ENCODE measurements around the gene PCAT6.
"Not testable (repeated sequence)": the region's sequence is repeated elsewhere in the genome, so short reads cannot be mapped to it uniquely, and the experiment has no call there.

Gene PCAT6

GRCh38 chr1:202818819-202819218 is 8.1 kb downstream of the PCAT6 start:
- no peak overlapping the region for H3K4me3 ChIP-seq (ENCODE audit: low read depth, low read length)
- no peak for DNase-seq (ENCODE audit: low read depth, low spot score)
- TF ChIP-seq, protein P1, sequence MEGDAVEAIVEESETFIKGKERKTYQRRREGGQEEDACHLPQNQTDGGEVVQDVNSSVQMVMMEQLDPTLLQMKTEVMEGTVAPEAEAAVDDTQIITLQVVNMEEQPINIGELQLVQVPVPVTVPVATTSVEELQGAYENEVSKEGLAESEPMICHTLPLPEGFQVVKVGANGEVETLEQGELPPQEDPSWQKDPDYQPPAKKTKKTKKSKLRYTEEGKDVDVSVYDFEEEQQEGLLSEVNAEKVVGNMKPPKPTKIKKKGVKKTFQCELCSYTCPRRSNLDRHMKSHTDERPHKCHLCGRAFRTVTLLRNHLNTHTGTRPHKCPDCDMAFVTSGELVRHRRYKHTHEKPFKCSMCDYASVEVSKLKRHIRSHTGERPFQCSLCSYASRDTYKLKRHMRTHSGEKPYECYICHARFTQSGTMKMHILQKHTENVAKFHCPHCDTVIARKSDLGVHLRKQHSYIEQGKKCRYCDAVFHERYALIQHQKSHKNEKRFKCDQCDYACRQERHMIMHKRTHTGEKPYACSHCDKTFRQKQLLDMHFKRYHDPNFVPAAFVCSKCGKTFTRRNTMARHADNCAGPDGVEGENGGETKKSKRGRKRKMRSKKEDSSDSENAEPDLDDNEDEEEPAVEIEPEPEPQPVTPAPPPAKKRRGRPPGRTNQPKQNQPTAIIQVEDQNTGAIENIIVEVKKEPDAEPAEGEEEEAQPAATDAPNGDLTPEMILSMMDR (IDR thresholded peaks at IDR 0.05; ENCODE audit: insufficient read depth, low read length, missing control alignments) = no peak
- ChIA-PET CTCF (no interaction called here), POLR2A (no interaction called here)

DNA sequence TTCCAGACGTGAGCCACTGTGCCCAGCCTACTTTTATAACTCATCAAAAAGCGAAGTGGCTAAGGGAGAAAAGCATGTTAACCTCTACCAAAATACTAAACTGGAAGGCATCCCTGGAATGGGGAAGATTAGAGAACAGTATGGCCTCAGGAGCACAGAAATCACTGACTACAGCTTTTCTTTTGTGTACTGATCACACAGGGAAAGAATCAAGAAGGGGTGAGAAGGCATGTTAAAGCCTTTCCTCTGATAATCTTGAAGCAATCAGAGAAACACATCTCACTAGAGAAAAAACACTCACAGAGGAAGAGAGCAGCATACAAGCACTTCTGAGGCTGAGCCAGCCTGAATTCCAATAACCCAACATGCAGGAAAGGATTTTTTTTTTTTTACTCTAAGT is 10.7 kb downstream of the PCAT6 start:
- ChIA-PET POLR2A (interaction anchor here (0.8 kb wide), 1 partner anchor 9 kb away, joined by 3 read pairs; no protein-coding TSS in a partner anchor), CTCF (interaction anchor here (1.1 kb wide), 1 partner anchor 9 kb away, joined by 4 read pairs; no protein-coding TSS in a partner anchor)
- no peak for DNase-seq (ENCODE audit: low read depth, low spot score)
- H3K4me3 ChIP-seq (ENCODE audit: low read depth, low read length) = no peak overlapping the region
- TF ChIP-seq, protein P1 (IDR thresholded peaks at IDR 0.05; ENCODE audit: insufficient read depth, low read length, missing control alignments) = no peak

GRCh38 chr1:202825748-202826147 is 15.0 kb downstream of the PCAT6 start:
- H3K4me3 ChIP-seq (ENCODE audit: low read depth, low read length) = no peak overlapping the region
- TF ChIP-seq, protein P1 (IDR thresholded peaks at IDR 0.05; ENCODE audit: insufficient read depth, low read length, missing control alignments) = no peak
- POLR2A ChIA-PET = no interaction called here
- CTCF ChIA-PET = interaction anchor here (1.3 kb wide), 1 partner anchor 174 kb away, joined by 3 read pairs; no protein-coding TSS in a partner anchor
- no peak for DNase-seq (ENCODE audit: low read depth, low spot score)

DNA sequence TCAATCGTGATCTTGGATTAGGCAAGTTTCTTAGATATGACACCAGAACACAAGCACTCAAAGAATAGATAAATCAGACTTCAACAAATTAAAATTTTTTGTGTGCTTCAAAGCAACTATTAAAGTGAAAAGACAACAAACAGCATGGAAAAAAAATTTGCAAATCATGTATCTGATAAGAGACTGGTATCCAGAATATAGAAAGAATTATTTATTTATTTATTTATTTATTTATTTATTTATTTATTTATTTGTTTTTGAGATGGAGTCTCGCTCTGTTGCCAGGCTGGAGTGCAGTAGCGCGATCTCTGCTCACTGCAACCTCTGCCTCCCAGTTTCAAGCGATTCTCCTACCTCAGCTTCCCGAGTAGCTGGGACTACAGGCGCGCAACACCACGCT is 18.5 kb downstream of the PCAT6 start:
- POLR2A ChIA-PET; H3K4me3 ChIP-seq (ENCODE audit: low read depth, low read length); CTCF ChIA-PET; DNase-seq (ENCODE audit: low read depth, low spot score): not testable (repeated sequence)

- DNase-seq (ENCODE audit: low read depth, low spot score) = no peak
- TF ChIP-seq, protein P1 (IDR thresholded peaks at IDR 0.05; ENCODE audit: insufficient read depth, low read length, missing control alignments) = no peak
- ChIA-PET CTCF (no interaction called here), POLR2A (no interaction called here)
- no peak overlapping the region for H3K4me3 ChIP-seq (ENCODE audit: low read depth, low read length)
These were observed 21.2 kb downstream of the PCAT6 start for GRCh38 chr1:202831906-202832305.

DNA sequence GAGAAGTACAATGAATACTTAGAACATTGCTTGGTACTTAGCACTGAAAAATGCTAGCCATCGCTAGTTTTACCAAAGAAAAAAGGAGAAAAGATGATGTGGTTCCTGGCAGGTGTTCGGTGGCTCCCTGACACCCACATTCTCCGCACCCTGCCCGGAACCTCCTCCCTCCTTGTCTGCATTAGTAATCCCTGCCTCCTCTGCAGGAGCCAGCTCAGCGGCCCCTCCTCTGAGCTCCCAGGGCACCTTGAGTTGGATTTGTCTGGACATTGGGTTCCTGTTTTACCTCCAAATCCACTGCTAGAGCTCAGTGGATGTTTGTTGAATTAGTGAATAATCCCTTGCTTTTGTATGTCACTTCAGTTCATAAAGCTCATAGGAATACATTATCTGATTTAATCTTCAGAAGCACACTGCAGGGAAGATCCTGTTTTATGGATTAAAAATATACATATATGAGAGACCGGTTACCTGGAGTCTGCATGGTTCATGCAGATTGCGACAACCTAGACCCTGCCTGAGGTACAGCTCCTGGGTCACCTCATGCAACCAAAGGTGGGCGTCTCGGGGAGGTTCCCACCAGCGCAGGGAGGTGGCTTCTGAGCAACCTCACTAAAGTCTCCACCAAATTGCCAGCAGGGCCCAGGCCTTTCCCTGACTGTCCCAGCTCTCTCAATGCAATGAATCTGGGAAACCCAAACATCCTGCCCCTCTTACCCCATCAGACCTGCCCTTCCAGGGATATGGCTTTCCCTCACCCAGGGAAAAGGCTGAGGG is 24.2 kb downstream of the PCAT6 start:
- no peak for DNase-seq (ENCODE audit: low read depth, low spot score)
- H3K4me3 ChIP-seq (ENCODE audit: low read depth, low read length) = no peak overlapping the region
- POLR2A ChIA-PET = no interaction called here
- TF ChIP-seq, protein P1 (IDR thresholded peaks at IDR 0.05; ENCODE audit: insufficient read depth, low read length, missing control alignments) = no peak
- CTCF ChIA-PET = interaction anchor here (0.9 kb wide), 1 partner anchor 16 kb away, joined by 3 read pairs; no protein-coding TSS in a partner anchor
